GM06990 (cell line): Measurements from ENCODE around the gene F8.

ENCODE experiments used
- DNase-seq: peaks from one replicate; pipeline ENCODE4 v3.0.0-alpha.2; 2011; ENCODE audit not compliant: insufficient read length; ENCODE audit errors: extremely low read depth
- H3K27me3 ChIP-seq: replicated peaks from 2 replicates; pipeline ENCODE4 v1.6.0; 2011; ENCODE audit warnings: low read length; ENCODE audit not compliant: control insufficient read depth, insufficient read depth
- H3K36me3 ChIP-seq: 2 replicates; pipeline ENCODE4 v1.5.1; 2011; ENCODE audit warnings: low read length; ENCODE audit not compliant: control insufficient read depth, insufficient read depth
- H3K4me3 ChIP-seq: replicated peaks from 2 replicates; pipeline ENCODE4 v1.5.1; 2011; ENCODE audit warnings: low read depth, mild to moderate bottlenecking, control low read depth, low read length
- TF ChIP-seq, protein P1 (sequence below): IDR thresholded peaks from 2 replicates; pipeline ENCODE4 v1.5.1; 2011; ENCODE audit warnings: low read length, control low read depth, mild to moderate bottlenecking, inconsistent platforms; ENCODE audit not compliant: insufficient read depth, poor library complexity, severe bottlenecking

F8 gene

GRCh38 chrX:154815274-154815818, 207.2 kb downstream of the F8 start:
- no peaks in the 10 kb centered on the region for H3K27me3 ChIP-seq

DNA sequence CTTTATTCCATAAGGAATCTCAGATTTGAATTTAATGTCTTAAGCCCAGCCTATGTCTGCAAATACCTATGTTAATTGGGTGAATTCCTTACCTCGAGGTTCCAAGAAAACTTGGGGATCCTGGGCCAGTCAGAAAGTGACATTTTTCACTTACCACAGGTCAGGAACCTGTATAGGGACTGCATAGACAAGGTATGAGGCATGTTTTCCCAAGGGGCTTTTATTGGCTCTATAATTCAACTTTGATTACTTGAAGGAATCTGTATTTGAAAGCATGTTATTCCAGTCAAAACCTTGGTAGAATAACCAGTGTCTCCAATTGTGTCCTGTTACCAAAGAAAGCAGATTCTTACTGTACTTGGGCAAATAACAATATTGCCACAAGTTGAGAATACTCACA, 208.7 kb downstream of the F8 start:
- TF ChIP-seq, protein P1, sequence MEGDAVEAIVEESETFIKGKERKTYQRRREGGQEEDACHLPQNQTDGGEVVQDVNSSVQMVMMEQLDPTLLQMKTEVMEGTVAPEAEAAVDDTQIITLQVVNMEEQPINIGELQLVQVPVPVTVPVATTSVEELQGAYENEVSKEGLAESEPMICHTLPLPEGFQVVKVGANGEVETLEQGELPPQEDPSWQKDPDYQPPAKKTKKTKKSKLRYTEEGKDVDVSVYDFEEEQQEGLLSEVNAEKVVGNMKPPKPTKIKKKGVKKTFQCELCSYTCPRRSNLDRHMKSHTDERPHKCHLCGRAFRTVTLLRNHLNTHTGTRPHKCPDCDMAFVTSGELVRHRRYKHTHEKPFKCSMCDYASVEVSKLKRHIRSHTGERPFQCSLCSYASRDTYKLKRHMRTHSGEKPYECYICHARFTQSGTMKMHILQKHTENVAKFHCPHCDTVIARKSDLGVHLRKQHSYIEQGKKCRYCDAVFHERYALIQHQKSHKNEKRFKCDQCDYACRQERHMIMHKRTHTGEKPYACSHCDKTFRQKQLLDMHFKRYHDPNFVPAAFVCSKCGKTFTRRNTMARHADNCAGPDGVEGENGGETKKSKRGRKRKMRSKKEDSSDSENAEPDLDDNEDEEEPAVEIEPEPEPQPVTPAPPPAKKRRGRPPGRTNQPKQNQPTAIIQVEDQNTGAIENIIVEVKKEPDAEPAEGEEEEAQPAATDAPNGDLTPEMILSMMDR: no peak
- no peak overlapping the region for H3K4me3 ChIP-seq
- no peaks in the 10 kb centered on the region for H3K36me3 ChIP-seq
- DNase-seq: no peak
- H3K27me3 ChIP-seq: no peaks in the 10 kb centered on the region

More at GRCh38 chrX:154815274-154815818, 207.2 kb downstream of the F8 start:
- H3K36me3 ChIP-seq: no peaks in the 10 kb centered on the region
- TF ChIP-seq, protein P1: no peak
- no peak for DNase-seq
- H3K4me3 ChIP-seq: no peak overlapping the region

GRCh38 chrX:154812341-154813101, 210.0 kb downstream of the F8 start:
- DNase-seq: no peak
- H3K27me3 ChIP-seq: no peaks in the 10 kb centered on the region
- TF ChIP-seq, protein P1: no peak

GRCh38 chrX:154809939-154810665, 212.4 kb downstream of the F8 start:
- H3K4me3 ChIP-seq: no peak overlapping the region
- TF ChIP-seq, protein P1: no peak
- DNase-seq: no peak

More at GRCh38 chrX:154812341-154813101, 210.0 kb downstream of the F8 start:
- no peaks in the 10 kb centered on the region for H3K36me3 ChIP-seq
- H3K4me3 ChIP-seq: no peak overlapping the region

DNA sequence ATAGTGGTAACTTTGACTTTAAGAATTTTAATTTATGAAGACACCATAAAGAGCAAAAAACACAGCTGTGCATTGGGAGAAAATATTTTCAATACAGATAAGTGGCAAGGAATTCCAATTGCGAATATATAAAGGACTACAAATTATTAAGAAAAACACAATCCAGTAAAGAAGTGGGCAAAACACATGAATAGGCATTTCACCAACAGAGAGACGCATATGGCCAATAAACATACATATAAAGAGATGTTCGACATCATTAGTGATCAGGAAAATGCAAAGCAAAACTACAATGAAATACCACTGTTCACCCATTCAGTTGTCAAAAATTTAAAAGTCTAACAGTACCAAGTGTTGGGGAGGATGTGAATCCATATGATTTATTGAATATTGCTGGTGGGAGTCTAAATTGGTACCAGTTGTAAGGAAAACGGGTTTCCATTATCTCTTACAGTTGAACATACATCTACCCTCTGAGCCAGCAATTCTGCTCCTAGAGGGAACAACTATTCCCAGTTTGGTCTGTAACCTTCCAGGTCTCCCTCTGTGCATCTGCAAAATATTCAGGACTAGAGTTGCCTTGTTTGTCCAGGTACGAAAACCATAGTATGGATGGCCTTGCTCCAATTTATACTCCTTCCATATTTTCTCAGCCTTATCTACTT, 215.6 kb downstream of the F8 start:
- TF ChIP-seq, protein P1: no peak
- Histone ChIP-seq H3K36me3 (no peaks in the 10 kb centered on the region), H3K4me3 (no peak overlapping the region), H3K27me3 (no peaks in the 10 kb centered on the region)
- DNase-seq: no peak

More at GRCh38 chrX:154809939-154810665, 212.4 kb downstream of the F8 start:
- Histone ChIP-seq H3K36me3 (no peaks in the 10 kb centered on the region), H3K27me3 (no peaks in the 10 kb centered on the region)
